HG02981 (cell line): ENCODE results near the gene MSANTD7.
A peak's percentile ranks its signal among the peaks of the same experiment; 100 is the strongest.
"Not testable (repeated sequence)": the region's sequence is repeated elsewhere in the genome, so short reads cannot be mapped to it uniquely, and the experiment has no call there.

ENCODE experiments used
- ATAC-seq: cut with Tn5 transposase; IDR thresholded peaks from one replicate; pipeline ENCODE4 v1.9.1; 2021; ENCODE audit warnings: mild to moderate bottlenecking, moderate library complexity; ENCODE audit not compliant: unreplicated experiment

Gene MSANTD7, protein sequence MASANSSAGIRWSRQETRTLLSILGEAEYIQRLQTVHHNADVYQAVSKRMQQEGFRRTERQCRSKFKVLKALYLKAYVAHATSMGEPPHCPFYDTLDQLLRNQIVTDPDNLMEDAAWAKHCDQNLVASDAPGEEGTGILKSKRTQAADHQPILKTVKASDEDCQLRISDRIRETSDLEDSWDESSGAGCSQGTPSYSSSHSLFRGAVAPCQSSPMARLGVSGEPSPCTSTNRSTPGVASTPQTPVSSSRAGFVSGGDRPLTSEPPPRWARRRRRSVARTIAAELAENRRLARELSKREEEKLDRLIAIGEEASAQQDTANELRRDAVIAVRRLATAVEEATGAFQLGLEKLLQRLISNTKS

DNA sequence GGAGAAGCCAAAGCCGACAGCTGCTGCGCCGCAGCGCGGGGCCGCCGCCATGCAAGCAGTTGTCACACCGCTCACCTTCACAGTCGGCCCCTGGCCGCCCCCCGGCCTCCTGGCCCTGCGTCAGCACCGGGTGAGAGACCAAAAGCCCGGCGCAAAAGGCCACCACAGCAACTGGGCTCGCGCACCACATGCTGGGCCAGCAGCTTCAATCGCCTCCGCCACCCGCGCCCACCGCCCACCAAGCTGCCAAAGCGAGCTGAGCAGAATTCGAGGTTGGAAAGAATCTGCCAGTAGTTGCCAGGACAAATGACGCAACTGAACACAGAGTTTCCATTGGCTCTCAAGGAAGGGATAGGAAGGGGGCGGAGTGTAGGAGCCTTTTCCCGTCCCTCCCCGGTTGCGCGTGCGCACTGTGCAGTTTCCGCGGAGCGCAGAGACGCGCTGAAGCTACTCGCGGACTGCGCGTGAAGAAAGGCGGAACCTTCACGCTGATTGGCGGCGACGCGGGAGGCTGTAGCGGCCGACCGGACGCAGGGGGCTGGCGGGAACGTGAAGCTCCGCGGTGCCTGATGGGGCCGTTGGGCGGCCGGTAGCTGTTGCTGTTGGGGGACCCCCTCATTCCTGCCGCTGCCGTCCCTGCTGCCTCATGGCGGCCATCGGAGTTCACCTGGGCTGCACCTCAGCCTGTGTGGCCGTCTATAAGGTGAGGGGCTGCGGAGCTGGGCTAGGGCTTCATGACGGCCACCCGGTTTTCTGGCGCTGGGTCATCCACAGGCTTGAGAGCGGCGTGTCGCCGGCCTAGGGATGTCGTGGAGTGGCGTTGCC is at the start of gene MSANTD7, which contains the start of the genes CDNF and HSPA14:
MSANTD7 (plus strand) TSS at position 550 of the 825 bp plus-strand sequence. CDS start 3,979 bp downstream, outside the sequence.
CDNF (minus strand) TSS at position 281 of the 825 bp plus-strand sequence; CDS start at position 190, 91 bp downstream.
HSPA14 (plus strand) TSS at position 550 of the 825 bp plus-strand sequence; CDS start at position 647, 97 bp downstream.
- peak; percentile 88 for ATAC-seq

DNA sequence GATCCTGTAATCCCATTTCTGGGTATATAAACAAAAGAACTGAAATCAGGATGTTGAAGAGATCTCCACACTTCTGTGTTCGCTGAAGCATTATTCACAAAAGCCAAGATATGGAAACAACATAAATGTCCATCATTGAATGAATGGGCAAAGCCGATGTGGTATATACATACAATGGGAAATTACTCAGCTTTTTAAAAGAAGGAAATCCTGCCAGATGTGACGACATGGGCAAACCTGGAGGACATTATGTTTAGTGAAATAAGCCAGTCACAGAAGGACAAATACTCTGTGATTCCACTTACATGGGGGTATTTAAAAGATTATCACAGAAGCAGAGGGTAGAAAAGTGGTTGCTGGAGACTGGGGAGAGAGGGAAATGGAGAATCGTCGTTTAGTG is 39.5 kb upstream of the MSANTD7 start:
- ATAC-seq, result no peak

DNA sequence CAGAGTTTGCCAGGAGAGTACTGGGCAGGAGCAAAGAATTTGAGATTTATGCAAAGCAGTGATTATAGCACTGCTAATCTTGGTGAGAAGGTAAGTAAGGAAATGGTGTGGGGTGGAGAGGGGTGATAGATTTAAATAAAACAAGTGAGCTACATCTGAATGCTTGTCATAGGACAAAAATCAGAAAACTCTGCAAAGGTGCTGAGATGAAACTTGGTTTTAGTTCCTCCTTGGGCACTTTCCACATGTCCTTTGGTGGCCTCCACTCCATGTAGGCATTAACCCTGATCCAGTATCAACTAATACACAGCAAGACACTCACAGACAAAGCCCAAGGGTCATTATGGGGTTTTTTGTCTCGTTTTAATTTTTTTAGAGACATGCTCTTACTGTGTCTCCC is 37.7 kb upstream of the MSANTD7 start:
- no peak for ATAC-seq

DNA sequence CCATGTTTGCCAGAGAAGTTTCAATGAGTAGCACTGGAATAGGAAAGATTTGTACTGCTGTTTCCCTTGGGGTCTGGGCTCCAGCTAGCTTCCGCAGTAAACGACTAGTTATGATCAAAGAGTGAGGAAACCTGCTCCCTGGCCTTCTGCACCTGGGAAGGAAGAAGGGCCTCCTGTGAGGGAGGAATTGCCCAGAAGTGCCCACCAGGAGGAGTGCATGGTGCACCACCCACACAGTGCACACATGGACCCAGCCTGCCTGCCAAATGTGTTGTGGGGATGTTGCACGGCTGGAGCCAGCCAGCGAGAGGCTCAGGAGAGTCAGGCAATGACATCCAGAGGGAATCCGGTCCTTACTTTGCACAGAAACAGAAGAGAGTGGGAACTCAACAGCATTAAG is 36.4 kb upstream of the MSANTD7 start:
- no peak for ATAC-seq

DNA sequence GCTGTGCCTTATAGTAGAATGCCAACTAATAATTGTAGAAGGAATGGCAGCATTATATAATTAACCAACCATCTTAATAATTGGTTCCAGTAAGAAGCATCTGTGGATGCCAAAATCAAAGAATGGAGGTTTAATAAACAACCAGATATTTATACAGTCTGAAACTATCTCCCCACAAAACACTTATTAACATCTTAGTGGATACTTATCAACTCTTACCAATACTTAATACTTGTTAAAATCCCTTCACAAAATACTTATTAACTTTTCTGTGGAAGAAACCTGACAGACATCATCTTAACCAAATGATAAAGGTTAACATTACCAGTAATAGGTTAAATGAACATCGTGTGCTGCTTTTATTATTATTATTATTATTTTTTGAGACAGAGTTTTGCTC is 34.3 kb upstream of the MSANTD7 start:
- ATAC-seq, result peak; percentile 53

DNA sequence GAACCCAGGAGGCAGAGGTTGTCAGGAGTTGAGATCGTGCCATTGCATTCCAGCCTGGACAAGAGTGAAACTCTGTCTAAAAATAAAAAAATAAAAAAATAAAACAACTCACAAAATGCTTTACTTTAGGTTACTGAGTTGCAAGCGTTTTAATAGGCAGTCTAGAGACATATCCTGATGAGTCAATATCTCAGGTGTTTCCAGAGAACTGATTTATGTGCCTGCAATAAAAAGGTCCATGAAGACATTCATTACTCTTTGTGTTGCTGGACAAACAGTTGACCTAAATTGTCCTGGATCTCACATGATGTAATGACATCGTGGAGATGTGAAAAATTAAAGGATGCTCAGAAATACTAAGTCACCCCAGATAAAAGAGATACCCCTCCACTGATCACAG is 31.8 kb upstream of the MSANTD7 start:
- no peak for ATAC-seq

DNA sequence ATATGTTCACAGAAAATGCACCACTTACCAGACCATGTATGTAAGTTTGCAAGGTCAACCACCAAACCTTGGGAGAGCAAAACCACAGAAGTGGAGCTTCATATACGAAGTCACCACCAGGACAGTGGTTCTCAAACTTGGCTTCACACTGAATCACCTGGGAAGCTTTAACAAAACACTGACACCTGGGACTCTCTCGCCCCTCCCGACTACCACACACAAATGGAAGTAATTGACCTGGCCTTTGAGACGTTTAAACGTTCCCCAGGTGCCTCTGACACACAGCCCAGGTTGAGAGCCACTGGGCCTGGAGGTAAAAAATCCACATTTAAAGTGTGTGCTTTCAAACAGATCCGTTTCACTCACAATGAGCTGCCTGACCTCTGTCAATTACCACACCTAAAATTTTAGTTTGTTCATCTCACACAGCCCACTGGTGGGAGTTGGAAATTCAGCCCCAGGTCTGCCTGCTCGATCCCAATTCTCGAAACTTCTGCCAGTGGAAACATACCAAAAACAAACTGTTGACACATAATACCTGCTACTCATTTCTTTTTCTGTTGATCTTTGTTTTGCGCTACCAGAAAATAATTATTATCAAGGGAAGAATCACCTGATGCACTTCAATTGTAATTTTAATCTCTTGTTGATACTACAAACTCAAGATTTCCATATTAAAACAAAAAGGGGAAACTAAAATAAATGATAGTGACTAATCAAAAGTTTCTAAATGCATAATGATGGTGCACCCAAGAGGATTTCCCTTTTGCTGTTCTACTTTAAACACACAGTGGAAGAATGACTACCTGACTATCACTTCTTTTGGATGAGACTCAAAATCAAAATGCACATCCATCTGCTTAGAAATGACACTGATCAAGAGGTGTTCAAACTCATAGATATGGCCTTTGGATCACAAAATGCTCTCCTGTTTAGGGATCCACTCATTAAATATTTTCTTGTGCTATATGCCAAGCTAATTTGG is 26.8 kb upstream of the MSANTD7 start:
- no peak for ATAC-seq

DNA sequence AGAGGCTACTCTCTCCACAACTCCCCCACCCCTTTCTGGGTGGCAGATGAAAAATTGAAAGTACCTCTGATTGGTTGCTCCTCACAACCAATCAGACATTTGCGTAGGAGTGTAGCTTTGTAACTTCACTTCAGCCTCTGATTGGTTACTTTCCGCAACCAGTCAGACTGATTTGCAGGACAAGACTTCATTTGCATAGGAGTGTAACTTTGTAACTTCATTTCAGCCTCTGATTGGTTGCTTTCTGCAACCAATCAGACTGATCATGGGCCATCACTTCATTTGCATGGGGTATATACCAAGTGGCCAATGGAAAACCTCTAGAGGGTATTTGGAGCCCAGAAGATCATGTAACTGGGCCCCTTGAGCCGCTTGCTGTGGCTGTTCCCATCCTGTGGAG is 25.8 kb upstream of the MSANTD7 start:
- ATAC-seq, result no peak

DNA sequence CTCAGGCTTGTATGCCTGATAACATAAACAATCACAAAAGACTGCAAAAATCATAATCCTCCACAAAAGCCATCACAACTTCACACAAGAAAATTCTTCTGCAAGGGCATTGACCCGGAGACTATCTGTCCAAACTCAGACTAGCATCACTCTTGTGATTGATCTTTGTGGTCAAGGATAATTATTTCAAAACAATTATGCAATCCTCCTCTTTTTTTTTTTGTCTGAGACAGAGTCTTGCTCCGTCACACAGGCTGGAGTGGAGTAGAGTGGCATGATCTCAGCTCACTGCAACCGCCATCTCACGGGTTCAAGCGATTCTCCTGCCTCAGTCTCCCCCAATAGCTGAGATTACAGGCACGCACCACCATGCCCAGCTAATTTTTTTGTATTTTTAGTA is 22.4 kb upstream of the MSANTD7 start:
- no peak for ATAC-seq

DNA sequence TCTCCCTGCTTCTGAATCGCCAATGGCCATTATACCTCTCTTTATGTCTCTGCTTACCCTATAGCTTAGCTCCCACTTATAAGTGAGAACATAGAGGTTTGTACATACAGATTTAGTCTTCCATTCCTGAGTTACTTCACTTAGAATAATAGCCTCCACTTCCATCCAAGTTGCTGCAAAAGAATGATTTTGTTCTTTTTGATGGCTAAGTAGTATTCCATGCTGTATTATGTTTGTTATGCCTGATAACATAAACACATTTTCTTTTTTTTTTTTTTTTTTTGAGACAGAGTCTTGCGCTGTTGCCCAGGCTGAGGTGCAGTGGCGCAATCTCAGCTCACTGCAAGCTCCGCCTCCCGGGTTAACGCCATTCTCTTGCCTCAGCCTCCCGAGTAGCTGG is 21.4 kb upstream of the MSANTD7 start:
- ATAC-seq, result not testable (repeated sequence)

DNA sequence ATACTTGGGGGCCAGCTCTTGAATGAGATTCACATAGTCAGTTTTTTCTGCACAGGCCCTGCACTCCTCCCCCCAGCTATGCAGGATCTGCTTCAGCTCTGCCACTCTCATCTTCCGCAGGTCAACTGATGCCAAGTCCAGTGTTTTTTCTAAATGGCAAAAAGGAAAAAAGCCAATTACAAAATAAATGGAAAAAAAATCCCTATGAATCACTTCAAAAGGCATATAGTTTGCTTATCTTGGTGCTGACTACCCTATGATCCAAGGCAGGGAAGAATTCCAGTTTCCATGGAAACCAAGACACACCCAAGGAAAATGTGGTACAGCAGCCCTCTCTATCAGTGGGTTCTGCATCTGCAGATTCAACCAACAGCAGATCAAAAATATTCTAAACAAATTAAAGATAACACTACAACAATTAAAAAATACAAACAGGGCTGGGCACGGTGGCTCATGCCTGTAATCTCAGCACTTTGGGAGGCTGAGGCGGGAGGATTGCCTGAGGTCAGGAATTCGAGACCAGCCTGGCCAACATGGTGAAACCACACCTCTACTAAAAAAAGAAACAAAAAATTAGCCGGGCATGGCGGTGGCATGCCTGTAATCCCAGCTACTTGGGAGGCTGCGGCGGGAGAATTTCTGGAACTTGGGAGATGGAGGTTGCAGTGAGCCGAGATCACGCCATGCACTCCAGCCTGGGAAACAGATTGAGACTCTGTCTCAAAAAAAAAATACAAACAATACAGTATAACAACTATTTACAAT is 17.9 kb upstream of the MSANTD7 start:
- no peak for ATAC-seq

DNA sequence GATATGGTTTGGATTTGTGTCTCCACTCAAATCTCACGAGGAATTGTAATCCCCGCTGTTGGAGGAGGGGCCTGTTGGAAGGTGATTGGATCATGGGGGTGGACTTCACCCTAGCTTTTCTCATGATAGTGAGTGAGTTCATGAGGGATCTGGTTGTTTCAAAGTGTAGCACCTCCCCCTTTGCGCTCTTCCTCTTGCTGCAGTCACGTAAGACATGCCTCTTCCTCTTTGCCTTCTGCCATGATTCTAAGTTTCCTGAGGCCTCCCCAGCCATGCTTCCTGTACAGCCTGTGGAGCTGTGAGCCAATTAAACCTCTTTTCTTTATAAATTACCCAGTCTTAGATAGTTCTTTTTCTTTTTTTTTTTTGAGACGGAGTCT is 17.3 kb upstream of the MSANTD7 start:
- no peak for ATAC-seq

DNA sequence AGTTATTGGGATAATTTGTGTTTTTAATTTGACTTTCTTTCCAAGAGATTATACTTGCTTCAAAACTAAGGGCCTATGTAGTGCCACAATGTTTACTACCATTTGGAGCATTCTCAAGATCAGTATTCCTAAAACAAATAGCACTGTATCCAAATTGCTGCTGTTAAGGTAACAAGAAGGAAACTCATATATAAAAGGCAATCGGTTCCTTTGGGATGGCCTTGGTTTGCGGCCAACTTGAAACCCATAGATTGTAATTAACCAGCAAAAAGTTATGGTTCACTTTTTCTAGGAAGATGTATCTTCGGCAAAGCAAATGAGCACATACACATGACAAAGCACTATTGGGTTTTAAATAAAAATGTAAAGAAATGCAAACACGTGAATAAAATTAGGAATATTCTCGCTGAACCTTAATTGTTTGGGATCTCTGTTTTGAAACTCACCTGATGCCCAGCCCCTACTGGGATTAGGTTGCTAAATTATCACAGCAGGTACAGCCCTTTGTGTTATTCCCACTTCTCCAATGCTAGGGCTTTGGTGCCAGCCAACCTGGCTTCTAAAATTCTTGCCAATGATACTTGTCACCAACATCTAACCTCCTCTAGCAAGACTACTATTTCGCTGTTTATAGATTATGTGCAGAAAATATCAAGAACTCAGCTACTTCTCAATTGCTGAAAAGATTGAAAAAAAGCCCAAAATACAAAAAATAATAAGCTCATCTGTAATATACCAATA is 16.3 kb upstream of the MSANTD7 start:
- ATAC-seq, result no peak

DNA sequence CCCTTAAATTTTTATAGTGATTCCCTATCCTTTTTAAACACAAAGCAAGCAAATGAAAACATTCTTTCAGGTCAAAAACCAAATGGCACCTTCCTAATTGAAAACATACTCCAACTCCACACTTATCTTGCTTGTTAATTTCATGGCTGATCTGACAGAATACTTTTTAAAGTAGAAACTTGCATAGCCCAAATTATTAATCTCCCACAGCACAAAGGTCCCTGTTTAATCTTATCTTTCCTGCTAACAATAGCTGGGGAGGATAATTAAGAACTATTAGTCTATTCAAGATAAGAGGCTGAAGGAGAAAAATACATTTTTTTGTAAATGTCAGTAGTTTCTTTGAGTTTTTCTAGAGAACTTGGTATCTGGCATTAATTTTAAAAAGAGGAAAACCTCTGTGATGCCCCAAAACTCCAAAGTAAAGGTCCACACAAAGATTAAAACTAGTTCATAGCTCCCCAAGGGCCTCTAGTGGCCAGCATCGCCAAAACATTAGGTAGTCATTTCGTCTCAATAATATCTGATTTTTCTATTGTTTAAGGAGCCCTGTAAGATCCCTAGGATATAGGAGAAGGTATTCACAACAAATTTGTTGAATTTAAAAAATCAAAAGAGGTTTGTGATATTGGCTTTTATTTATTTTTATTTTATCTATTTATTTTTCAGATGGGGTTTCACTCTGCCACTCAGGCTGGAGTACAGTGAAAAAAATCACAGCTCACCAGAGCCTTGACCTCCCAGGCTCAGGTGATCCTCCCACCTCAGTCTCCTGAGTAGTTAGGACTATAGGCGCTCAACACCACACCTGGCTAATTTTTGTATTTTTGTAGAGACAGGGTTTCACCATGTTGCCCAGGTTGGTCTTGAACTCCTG is 15.0 kb upstream of the MSANTD7 start:
- no peak for ATAC-seq

DNA sequence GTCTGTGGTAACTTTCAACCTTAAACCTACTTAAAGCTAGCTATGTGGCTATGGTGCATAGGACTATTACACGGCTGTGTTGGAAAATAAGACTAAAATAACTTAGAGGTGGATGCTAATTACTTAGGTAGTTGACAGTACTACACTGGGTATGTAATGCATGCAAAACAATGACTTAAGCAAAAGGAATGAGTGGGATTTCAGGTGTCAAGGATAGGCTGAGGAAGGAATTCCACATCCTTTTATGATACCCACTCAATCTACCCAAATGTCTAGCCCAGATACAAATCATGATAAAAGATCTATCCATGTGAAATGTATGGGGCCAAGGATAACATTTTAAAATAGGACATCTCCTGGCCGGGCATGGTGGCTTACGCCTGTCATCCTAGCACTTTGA is 14.1 kb upstream of the MSANTD7 start:
- ATAC-seq, result no peak

DNA sequence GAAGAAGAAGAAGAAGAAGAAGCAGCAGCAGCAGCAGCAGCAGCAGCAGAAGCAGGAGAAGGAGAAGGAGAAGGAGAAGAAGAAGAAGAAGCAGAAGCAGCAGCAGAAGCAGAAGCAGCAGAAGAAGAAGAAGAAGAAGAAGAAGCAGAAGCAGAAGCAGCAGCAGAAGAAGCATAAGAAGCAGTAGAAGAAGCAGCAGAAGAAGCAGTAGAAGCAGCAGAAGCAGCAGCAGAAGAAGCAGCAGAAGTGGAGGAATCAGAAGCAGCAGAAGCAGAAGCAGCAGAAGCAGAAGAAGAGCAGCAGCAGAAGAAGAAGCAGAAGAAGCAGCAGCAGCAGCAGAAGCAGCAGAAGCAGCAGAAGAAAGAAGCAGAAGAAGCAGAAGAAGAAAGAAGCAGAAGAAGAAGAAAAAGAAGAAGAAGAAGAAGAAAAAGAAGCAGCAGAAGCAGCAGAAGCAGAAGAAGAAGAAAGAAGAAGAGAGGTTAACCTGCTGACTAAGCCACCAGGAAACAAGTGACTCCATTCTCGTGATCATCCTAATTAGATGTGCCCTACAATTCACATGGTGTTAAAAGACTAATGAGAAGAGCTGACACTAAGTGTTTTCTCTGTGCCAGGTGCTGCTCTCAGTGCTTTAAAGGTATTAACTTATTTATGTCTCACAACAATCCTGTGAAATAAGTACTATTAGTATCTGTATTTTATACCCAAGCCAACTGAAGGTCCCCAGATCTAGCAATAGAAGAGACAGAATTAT is 11.9 kb upstream of the MSANTD7 start:
- ATAC-seq, result no peak

DNA sequence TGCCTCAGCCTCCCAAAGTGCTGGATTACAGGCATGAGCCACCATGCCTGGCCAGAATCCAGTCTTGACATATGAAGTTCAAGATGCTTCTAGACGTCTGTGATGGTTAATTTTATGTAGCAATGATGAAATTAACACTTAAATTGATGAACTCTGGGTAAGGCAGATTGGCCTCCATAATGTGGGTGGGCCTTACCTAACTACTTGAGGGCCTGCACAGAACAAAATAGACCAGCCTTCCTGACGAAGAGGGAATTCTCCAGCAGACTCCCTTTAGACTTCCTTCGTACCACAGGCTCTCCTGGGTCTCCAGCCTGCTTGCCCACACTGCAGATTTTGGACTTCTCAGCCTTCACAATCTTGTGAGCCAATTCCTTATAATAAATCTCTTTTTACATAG is 5.0 kb upstream of the MSANTD7 start:
- no peak for ATAC-seq

DNA sequence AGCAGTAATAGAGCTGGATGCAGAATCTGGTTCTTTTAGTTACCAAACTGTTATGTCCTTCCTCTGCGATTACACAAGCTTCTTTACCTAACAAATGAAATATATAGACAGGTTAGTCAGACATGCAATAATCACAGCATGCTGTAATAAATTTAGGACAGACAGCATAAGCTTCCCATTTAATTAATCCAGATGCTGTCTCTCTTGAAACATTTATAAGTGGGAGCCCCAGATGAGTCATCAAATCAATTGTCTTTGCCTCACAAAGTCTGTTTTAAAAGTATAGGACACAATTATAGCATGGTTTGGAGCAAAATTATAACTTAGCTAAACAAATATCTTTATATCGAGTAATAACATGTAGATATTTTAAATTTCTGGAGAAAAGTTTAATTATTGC is 1.9 kb upstream of the MSANTD7 start:
- no peak for ATAC-seq
